HG03196 (cell line): ENCODE measurements around the gene GTF2A1.

Experiments
- ATAC-seq: cut with Tn5 transposase; IDR thresholded peaks from one replicate; pipeline ENCODE4 v1.9.1; 2021; ENCODE audit not compliant: unreplicated experiment

GTF2A1 gene

DNA sequence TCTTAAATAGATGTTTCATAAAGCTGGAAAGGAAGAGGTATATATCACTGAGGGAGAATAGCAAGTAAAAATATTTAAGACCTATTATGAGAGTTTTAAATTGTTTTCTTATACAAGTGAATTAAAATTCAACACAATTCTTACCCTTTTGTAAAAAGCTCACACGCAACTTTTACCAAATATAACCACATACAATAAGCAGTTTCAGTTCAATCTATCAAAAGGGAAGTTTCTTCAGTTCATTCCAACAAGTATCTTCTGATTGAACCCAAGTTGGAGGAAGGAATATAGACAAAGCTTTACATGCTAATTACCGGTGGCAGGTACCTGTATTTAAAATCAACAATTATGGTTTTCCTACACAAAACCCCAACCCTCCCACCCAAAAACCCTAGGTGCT is 41.1 kb downstream of the GTF2A1 start:
- ATAC-seq: no peak

DNA sequence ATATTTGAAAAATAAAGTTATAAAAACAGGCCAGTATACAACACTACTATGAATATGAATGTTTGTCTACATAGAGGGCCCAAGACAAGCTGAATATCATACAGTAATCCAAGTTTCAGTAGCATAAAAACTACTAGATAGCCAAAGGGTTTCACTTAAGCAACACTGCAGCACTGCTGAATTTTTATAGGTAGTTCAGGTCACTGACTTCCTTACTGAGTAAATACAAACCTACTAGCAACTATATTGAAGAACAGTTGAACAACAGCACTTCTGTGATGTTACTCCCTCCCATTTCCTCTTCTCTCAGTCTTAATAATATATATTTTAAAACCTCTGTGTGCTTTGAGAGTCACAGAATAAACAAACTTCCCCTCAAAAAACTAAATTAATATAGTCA is 42.7 kb downstream of the GTF2A1 start:
- ATAC-seq: no peak

DNA sequence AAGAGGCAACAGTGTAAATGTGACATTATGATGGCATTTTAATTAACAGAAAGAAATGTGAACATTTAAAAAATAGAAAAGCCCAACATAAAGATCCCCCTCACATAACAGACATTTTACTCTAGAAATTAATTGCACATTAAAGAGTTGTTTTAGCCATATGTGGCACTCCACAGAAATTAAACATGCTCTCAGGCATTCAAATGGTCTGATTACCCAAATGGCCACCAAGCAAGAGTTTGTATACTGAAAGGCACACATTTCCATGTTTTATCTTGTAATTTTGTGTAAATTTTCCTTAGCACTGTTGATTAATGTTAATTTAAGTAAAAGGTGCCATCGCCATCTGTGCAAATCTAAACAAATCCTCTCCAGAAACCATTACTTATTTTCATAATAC is 43.5 kb downstream of the GTF2A1 start:
- no peak for ATAC-seq

DNA sequence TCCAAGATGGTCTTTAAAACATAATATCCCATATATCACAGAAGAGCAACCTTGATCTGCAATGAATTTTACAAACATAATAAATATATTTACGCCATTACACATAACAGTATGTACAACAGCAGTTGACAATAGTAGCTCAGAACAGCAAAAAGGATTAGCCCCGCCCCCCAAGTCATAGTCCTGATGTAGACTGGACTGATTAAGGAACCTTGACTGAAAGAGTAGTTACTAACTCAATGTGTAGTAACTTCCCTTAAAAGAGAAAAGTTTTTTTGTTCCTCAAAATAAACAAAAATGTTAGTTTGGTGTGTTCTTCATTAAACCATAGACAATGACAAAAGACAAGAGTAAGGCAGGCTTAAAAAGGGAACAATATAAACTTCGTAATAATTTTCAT is 44.5 kb downstream of the GTF2A1 start:
- no peak for ATAC-seq

DNA sequence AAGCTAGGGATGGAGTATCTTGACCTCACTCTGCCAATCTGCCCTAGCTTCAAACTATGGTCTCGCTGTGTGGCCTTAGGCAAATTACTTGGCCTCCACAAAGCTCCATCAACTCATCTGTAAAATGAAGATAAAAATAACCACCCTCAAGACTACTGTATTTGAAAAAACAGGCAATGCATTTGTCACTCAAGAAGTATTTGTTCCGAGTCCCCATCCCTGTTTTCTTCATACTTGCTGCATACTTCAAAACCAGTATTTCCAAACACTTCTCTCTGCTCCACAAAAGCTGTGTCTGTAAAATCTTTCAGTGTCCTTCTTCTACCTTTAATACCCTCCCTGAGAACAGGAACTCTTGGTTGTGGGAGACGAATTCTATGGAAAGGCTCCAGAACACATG is 47.9 kb downstream of the GTF2A1 start:
- no peak for ATAC-seq

DNA sequence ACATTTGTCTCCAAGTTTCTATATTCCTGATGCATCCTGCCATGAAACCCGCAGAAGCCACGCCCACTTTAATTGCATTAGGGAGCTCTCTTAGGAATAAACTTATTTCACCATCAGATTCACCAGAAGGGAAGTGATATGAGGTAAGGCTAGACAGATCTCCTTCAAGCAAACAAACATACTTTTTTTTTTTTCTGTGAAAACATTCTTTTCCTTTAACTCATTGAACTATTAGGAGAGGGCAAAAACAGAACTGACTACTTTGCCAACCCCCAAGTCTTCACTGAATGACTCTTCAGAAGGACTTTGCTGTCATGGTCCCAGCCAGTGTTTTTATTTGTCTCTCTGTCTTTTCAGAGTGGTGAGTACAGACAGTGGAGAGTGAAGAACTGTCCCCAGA is 48.4 kb downstream of the GTF2A1 start:
- no peak for ATAC-seq

DNA sequence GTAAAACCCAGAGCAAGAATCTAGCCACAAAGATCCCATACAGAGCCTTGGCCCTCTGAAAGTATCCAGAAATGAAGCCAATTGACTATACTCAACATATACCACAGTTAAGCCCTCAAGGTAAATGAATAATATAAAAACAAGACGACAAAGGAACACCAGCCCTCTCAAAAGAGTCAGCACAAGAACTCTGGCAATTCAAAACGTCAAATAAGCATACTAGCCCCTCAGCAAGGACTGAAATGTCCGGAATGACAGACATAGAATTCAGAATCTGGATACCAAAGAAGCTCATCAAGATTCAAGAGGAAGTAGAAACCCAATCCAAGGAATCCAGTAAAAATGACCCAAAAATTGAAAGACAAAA is 49.9 kb downstream of the GTF2A1 start:
- no peak for ATAC-seq

DNA sequence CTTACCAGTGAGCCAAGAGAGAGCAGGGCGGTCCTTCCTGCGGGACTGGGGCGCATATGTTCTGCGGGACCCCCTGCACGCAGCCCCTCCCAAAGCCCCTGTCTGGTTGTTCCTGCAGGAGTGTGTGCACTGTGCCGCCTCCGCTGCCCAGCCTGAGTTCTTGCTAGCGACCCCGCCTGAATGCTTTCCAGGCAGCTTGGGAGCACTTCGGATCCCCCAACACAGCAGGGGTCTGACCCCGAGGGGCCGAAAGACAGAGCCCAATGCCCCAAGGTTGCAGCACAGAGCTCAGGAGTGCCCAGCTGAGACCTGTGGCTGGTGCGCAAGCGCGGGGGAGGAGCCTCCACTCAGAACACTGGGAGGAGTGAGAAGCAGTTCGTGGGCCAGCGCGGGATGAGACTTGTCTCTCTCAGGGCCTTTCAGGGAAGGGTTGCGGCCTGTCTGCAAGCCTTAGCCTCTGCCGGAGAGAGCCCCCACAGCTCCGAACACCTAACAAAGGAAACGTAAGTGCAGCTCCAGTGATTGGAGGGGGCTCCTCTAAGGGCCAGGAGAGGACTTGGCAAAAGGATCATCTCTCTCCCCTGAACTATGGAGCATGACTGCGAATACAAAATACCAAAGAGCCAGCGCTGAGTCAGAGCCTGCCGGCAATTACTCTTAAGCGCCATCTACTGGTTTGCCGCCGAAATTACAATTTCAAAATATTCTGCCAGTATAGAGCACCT is 50.5 kb downstream of the GTF2A1 start:
- peak; percentile 97 for ATAC-seq

DNA sequence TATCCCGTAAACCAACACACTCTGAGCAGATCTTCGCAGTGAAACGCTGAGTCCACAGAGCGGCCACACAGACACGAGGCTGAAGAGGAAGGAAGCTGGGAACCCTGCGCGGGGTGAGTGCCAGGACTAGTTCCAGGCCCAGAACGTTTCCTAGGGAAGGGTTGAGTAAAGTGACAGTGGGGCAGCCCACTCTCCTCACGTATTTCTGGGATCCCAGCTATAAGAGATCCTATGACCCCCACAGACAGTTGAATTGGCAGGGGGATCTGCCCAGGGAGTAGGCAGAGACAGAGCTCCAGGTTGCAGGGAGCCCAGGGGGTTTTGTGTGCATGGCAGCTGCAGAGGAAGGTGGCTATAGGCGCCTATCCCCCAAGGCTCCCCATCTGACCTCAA is 51.1 kb downstream of the GTF2A1 start:
- ATAC-seq: peak; percentile 21

DNA sequence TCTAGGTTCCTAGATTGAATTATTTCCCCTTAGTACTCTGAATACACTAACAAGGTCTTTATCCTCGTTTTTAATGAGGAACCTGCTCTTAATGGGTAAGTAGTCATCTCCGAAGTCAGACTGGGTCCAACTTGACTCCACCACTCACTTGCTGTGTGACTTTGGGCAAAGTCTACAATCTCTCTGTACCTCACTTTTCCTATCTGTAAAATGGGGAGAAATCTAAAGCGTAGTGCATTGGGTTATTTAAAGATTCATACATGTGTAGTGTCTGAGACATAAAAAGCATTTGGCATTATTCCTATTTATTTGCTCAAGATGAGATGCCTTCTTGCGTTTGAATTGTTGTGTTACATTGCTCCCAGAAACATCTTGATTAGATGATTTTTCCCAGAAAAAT is 51.5 kb downstream of the GTF2A1 start:
- ATAC-seq: no peak

DNA sequence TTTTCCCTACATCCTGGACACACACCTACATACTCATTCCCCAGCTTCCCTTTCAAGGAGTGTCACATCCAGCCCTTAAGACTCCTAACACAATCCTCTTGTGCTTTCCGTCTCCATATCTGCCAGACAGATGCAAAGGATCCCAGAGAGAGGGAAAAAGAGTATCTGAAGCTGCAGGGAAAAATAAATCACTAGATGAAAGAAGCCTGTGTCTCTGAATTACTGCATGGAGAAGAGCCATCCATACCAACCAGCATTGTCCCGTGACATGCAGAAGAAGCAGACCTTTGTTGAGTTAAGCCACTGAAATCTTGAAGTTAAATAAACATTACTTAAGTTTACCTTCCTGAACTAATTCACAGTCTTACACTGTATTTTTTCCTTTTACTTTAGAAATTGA is 54.6 kb downstream of the GTF2A1 start:
- no peak for ATAC-seq

DNA sequence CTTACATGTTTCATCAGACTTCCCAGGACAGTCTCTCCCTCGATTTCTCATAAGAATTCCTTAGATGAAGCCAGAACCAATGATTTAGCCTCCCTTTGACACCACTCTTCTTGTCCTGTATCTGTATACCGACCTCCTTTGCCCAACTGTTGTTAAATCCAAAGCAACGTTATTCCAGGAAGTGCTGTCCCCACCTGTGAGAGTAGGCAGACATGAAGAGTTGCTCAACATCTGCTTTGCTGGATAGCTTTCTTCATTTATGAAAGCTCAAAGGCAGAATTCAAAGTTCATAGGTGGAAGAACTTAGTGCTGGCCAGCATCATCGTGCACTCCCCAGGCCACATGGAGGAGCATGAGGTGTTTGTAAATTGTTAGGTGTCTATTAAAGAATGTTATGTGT is 55.6 kb downstream of the GTF2A1 start:
- no peak for ATAC-seq

DNA sequence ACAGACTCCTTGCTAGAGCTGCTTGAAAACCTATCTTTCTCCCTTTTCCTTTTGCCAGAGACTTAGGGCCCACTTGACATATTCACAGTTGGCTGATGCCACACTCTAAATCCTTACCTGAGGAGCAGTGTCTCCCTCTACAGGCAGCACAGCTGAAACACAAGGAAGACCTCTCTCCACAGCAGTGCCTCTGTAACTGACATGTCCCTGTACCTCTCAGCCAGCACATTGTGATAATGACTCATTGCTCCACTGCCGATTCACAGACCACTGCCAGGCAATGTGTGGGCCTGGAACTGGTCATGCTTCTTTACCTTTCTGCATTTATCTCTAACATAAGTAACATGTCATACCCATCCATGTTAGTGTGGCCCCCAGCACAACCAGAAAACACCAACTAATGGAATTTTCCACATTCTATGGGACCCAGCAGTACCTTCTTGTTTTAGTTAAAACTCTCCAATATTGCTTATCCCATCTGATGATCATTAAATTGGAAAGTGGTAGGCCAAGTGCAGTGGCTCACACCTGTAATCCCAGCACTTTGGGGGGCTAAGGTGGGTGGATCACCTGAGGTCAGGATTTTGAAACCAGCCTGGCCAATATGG is 56.5 kb downstream of the GTF2A1 start:
- peak; percentile 93 for ATAC-seq

DNA sequence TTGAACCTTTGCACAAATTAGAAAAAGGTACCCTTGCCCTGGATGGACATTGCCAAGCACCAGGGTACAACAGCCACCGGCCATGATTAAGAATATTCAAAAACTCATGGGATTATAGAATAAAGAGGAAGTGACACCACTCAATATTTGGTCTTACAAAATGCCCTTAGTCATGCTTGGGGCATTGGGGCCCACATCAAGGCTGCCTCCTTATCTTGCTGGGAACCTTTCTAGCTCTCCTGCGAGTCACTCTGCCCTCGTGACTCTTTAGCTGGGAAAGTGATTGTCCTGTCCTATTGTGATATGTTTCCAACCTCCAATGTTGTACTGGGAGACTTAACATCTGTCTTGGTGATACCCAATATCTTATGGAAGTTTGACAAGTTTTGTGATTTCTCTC is 57.8 kb downstream of the GTF2A1 start:
- ATAC-seq: no peak

DNA sequence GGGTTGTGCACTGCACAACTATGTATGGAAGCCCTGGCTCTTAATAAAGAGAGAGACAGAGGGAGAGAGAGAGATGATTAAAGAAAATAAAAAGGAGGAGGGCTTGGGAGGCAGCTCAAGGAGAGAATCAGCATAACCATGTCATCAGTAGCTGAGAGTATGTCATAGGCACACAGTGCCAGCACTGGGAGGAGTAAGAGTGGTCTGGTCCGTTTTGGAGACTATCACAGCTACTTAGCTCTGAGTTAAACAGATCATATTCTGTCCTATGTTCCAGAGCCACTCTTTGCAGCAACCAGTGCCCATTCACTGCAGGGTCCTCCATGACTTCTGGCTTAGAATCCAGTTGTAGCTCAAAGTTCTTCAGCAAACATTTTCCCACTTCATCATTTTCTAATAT is 59.0 kb downstream of the GTF2A1 start:
- ATAC-seq: no peak

DNA sequence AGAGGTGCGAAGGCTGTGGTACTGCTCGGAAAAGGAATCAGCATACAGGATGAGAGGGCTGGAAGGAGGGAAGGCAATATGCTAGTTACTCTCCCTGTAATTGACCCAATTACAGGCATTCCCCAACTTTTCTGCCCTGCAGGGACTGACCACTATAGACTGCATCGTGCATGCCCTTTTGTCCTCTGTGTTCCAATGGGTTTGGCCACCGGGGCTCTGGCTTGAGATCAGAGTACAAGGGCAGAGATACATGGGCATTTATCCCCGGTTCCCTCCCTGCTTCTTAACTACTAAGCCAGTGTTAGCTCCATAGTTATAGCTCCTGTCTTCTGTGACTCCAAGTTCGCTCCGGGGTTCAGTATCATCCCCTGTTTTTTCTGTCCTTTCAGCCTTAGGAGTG is 59.7 kb downstream of the GTF2A1 start:
- ATAC-seq: no peak

DNA sequence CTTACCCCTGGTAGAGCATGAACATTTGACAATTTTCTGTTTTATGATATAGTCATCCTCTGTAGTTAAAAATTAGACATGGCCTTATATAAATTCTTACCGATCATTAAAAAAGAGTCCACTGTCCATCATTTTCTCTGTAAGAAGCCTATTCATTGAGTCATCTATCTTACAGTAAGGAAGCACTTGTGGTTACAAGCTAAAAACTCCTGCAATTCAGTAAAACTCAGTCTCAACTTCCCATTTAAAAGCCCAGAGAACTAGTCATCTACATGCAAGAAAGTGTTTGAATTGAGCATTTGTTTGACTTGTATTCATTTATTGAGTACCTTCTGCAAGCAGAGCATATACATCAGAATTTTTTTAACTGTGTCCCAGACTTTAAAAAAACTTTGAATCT is 63.3 kb downstream of the GTF2A1 start:
- ATAC-seq: no peak

DNA sequence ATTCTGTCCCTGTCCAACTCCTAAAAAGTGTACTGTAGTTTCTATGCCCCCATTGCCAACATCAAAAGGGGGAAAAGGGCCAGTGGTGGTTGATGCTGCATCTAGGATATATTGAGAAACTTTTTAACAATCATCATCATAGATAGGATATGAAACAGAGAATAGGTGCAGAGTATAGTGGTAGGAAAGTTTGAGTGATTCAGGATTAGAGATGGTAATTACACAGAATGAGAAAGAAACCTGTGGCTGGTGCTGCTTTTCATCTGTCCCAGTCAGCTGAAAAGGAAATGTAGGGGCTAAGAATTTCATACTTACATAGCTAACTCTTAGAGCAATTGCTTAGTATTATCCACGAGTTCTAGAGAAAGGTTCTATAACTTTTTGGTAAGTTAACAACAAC is 67.6 kb downstream of the GTF2A1 start:
- no peak for ATAC-seq

DNA sequence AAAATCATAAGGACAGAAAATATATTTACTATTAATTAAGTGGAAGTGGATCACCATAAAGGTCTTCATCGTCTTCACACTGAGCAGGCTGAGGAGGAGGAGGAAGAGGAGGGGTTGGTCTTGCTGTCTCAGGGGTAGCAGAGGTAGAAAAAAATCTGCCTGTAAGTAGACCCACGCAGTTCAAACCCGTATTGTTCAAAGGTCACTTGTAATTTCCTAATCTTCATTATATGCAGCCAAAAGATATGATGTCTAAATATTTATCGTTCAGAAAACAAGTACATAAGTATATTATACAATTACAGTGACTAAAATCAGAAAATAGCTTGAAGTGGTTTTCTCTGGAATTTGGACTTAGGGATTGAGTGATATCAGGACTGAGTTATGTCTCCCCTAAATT is 72.1 kb downstream of the GTF2A1 start:
- no peak for ATAC-seq

DNA sequence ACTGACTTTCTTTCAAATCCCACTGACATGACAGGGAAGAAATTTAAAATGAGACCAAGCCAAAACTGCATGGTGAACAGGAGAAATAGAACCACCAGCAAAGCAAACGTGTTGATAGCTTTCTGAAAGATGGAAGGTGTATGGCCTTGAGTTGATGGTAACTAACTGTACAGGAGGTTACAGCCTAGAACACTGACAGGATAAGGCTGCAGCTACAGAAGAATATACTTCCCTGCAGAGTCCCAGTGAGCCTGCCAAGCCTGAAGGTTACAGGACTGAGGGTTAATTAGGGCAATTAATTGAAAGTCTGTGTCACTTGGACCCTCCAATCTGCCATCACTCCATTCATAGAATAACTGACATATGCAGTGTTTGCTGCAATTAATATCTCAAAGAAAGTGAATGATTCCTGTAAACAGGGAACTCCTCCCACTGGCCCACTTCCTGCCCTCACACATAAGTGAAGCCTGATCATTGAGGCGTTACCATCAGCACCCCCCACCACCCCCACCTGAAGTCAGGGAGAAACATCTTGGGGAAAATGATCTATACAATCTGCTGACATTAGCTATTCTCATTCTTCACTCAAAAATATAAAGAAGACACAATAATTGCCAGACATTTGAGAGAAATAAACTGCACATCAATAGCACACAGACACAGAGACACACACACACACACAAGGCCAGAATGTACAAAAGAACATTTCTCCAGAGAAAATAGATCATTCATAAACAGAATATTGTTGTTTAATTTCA is 73.4 kb downstream of the GTF2A1 start:
- peak; percentile 76 for ATAC-seq

DNA sequence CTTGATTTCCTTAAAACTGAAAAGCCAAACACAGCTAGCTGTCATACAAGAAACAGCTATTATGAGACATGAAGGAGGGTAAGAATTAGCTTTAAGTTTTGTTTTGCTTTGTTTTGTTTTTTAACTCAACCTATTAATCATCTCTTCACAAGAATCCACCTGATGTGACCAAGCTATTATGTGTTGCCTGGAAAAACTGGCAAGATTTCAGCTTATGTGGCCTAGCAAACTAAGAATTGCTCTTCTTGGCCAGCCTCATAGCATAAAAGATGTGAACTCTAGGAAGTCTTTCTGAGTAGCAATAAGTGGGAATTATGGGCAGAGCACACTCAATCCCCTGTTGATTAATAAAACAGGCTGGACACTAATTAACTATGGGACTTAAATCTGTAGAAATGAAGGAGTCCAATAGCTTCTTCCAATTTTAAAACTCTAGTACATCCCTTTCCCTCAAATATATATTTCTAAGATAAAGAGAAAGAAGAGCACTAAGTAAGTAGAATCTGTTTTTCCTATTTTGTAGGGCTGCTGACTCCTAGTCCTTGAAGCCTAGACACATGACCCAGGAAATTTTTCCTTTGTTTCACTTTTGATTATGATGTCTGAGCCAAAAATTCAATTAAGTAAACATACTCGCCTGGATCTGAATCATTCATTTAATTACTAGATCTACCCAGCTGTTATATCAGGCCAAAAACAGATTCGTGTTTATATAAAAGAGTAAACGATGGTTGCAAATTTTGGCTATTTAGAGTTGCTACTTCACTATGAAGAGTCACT is 75.7 kb downstream of the GTF2A1 start:
- no peak for ATAC-seq

DNA sequence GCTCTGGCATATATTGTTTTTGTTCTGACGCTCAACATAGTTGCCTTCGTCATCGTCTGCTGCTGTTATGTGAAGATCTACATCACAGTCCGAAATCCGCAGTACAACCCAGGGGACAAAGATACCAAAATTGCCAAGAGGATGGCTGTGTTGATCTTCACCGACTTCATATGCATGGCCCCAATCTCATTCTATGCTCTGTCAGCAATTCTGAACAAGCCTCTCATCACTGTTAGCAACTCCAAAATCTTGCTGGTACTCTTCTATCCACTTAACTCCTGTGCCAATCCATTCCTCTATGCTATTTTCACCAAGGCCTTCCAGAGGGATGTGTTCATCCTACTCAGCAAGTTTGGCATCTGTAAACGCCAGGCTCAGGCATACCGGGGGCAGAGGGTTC is 77.0 kb downstream of the GTF2A1 start:
- ATAC-seq: no peak
